Activated naive CD8-positive, alpha-beta T cell treated with anti-CD3 and anti-CD28 coated beads for 36 hours (primary cell): ENCODE results near the gene LMOD2. TPM values are rescaled to one million over a fixed set of nuclear protein-coding genes. Genes with fewer than 3 reads are reported as not detected.
A peak's percentile ranks its signal among the peaks of the same experiment; 100 is the strongest.

Source experiments
- DNase-seq: peaks from one replicate; pipeline ENCODE4 v3.0.0; 2021
- H3K27ac Mint-ChIP-seq: one replicate; pipeline ENCODE4 v1.8.0; 2022; ENCODE audit warnings: mild to moderate bottlenecking, moderate library complexity, mixed read lengths
- H3K27me3 Mint-ChIP-seq: one replicate; pipeline ENCODE4 v1.8.0; 2022; ENCODE audit warnings: mild to moderate bottlenecking, mixed read lengths
- H3K36me3 Mint-ChIP-seq: one replicate; pipeline ENCODE4 v1.8.0; 2021; ENCODE audit warnings: mild to moderate bottlenecking, mixed read lengths
- H3K4me1 Mint-ChIP-seq: one replicate; pipeline ENCODE4 v1.8.0; 2021; ENCODE audit warnings: mixed read lengths
- H3K4me3 Mint-ChIP-seq: one replicate; pipeline ENCODE4 v1.8.0; 2022; ENCODE audit warnings: mild to moderate bottlenecking, moderate library complexity, mixed read lengths
- H3K9me3 Mint-ChIP-seq: one replicate; pipeline ENCODE4 v1.8.0; 2022; ENCODE audit warnings: mixed read lengths
- total RNA-seq, 2 experiments: library from RNA; stranded (reverse); gene quantifications; one replicate each; pipeline ENCODE4 v1.2.3, GENCODE V29; 2021

LMOD2 gene
- total RNA-seq, 2 experiments from 2014 or later = not detected

DNA sequence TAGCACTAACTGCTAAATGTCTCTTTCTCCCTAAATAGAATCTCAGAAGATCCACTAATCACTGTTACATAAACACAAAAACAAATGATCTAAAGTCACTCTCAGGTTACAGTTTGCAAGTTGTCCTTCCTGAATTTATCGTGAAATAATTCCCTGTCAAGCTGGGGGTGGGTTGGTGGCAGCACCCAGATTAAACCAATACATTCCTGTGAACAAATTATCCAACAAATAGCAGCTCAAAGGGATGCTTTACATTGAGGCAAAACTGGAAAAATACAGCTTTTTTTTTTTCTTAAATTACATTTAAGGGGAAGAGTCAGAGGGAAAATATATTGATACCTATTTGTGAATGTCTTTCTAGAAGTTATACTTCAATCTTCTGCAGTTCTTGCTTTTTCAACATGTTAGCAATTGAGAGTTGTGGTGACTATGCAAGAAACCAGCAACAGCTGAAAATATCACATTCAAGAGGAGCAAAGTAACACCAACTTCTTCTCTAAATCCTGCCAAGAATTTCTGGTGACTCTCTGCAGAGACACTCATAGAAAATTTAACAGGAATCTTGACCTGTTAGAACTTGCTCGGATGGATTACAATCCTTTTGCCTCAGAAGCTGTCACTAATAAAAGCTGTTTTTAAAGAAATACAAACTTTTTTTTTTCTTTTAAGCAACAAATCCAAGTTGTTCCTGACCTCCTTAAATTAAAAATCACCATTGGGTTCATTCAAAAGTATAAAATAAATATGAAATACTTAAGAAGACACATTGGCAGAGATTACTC is 18.9 kb downstream of the LMOD2 start:
- Mint-ChIP-seq H3K27ac (no peak overlapping the region), H3K9me3 (no peaks in the 10 kb centered on the region), H3K27me3 (no peaks in the 10 kb centered on the region), H3K4me3 (no peak overlapping the region), H3K36me3 (no peaks in the 10 kb centered on the region), H3K4me1 (no peaks in the 10 kb centered on the region)
- no peak for DNase-seq

GRCh38 chr7:123675181-123675473 is 19.5 kb downstream of the LMOD2 start:
- Mint-ChIP-seq H3K36me3 (no peaks in the 10 kb centered on the region), H3K27ac (no peak overlapping the region), H3K4me1 (no peaks in the 10 kb centered on the region), H3K27me3 (no peaks in the 10 kb centered on the region), H3K4me3 (no peak overlapping the region), H3K9me3 (no peaks in the 10 kb centered on the region)
- no peak for DNase-seq

- Mint-ChIP-seq H3K4me3 (no peak overlapping the region), H3K9me3 (no peaks in the 10 kb centered on the region), H3K4me1 (no peaks in the 10 kb centered on the region), H3K27me3 (no peaks in the 10 kb centered on the region), H3K27ac (no peak overlapping the region), H3K36me3 (no peaks in the 10 kb centered on the region)
- DNase-seq = no peak
Observed at GRCh38 chr7:123677061-123677715, 21.5 kb downstream of the LMOD2 start.

GRCh38 chr7:123679614-123680013 is 23.9 kb downstream of the LMOD2 start:
- Mint-ChIP-seq H3K27me3 (no peaks in the 10 kb centered on the region), H3K36me3 (no peaks in the 10 kb centered on the region), H3K27ac (no peak overlapping the region), H3K9me3 (no peaks in the 10 kb centered on the region), H3K4me1 (no peaks in the 10 kb centered on the region), H3K4me3 (no peak overlapping the region)
- DNase-seq = no peak

DNA sequence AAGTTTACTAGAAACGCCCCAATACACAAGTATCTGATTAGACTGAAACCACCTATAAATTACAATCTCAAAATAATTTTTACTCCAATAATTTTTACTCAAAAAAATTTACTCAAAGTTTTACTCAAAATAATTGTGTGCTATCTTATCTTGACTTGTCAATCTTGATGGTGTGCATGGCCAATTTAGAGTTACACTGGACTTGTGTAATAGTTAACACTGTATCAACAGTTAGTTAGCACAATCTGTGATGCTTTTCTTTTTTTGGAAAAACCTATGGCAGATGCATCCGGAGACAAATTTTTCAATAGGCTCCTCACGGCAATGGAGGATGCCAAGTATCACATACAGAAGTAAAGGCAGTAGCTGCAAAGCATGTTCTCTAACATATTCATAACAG is 24.9 kb downstream of the LMOD2 start:
- H3K4me1 Mint-ChIP-seq = no peaks in the 10 kb centered on the region
- DNase-seq = no peak
- no peaks in the 10 kb centered on the region for H3K36me3 Mint-ChIP-seq
- no peak overlapping the region for H3K27ac Mint-ChIP-seq
- no peak overlapping the region for H3K4me3 Mint-ChIP-seq
- no peaks in the 10 kb centered on the region for H3K27me3 Mint-ChIP-seq
- H3K9me3 Mint-ChIP-seq = no peaks in the 10 kb centered on the region

DNA sequence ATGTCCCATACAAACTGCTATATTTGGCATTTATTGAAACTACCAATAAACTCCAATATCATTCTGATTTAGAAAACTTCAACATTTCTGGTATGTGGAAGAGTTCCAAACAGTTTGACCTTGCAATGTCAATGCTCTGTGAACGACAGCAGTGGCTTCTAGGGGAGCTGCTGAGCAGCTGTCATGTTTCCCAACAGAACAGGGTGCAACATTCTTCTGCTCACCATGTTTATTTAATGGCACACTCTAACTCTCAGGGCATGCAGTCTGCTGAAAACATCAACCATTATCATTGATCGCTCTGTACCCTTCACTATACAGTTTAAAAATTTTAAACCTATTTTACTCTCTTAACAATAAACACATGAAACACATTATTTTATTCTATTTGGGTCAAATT is 25.9 kb downstream of the LMOD2 start:
- Mint-ChIP-seq H3K27me3 (no peaks in the 10 kb centered on the region), H3K4me1 (no peaks in the 10 kb centered on the region), H3K36me3 (no peaks in the 10 kb centered on the region), H3K27ac (no peak overlapping the region), H3K4me3 (no peak overlapping the region), H3K9me3 (no peaks in the 10 kb centered on the region)
- DNase-seq = no peak

GRCh38 chr7:123682690-123683089 is 27.0 kb downstream of the LMOD2 start:
- Mint-ChIP-seq H3K4me1 (no peaks in the 10 kb centered on the region), H3K4me3 (no peak overlapping the region), H3K36me3 (no peaks in the 10 kb centered on the region), H3K9me3 (no peaks in the 10 kb centered on the region), H3K27ac (no peak overlapping the region), H3K27me3 (no peaks in the 10 kb centered on the region)
- DNase-seq = no peak

DNA sequence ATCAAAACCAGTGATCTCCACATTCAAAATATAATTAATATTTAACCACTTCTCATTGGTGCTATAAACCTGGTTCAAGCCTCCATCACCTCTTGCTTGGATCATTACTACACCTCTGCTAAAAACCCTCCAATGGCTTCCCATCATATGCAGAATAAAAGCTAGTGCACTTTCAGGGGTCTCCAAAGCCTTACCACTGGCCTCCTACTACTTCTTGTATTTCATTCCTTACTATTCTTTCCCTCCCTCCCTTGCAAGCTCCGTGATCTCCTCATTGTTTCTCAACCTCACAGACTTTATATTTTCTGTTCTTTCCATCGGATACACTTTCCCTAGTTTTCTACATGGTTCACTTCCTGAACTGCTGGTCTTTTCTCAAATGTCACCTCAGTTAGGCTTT is 31.5 kb downstream of the LMOD2 start:
- H3K4me3 Mint-ChIP-seq = no peak overlapping the region
- DNase-seq = no peak
- H3K9me3 Mint-ChIP-seq = no peaks in the 10 kb centered on the region
- peaks cover 2% of the 10 kb centered on the region for H3K4me1 Mint-ChIP-seq
- peaks cover 5% of the 10 kb centered on the region for H3K36me3 Mint-ChIP-seq
- peak overlapping the region; percentile 1 for H3K27ac Mint-ChIP-seq
- no peaks in the 10 kb centered on the region for H3K27me3 Mint-ChIP-seq

- H3K36me3 Mint-ChIP-seq = peaks cover 8% of the 10 kb centered on the region
Observed at GRCh38 chr7:123687727-123688126, 32.1 kb downstream of the LMOD2 start.

GRCh38 chr7:123689250-123689649 is 33.6 kb downstream of the LMOD2 start:
- no peaks in the 10 kb centered on the region for H3K9me3 Mint-ChIP-seq
- H3K4me3 Mint-ChIP-seq = no peak overlapping the region
- H3K27me3 Mint-ChIP-seq = no peaks in the 10 kb centered on the region
- H3K4me1 Mint-ChIP-seq = peaks cover 2% of the 10 kb centered on the region
- no peak overlapping the region for H3K27ac Mint-ChIP-seq
- DNase-seq = no peak
- H3K36me3 Mint-ChIP-seq = peaks cover 8% of the 10 kb centered on the region

More at GRCh38 chr7:123687727-123688126, 32.1 kb downstream of the LMOD2 start:
- Mint-ChIP-seq H3K4me3 (no peak overlapping the region), H3K9me3 (no peaks in the 10 kb centered on the region), H3K27ac (no peak overlapping the region), H3K4me1 (peaks cover 2% of the 10 kb centered on the region), H3K27me3 (no peaks in the 10 kb centered on the region)
- DNase-seq = no peak

DNA sequence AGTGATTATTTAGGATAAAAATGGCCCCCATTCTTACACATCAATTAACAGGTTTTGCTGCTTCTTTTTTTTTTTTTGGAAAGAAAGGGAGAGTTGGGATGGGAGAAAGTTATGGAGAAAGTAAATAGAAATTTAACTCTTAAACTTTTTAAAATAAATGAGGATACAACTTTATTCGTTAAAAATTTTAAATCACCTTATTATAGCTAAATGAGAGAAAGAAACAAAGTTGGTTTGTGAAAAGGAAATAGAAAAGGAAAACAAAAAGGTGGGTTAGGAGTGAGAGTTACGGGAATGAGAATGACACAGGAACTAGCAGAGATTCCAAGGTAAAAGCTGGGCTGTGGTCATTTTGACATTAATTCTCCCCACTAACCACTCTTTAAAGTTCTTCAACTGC is 34.9 kb downstream of the LMOD2 start:
- no peak overlapping the region for H3K27ac Mint-ChIP-seq
- H3K27me3 Mint-ChIP-seq = no peaks in the 10 kb centered on the region
- no peak overlapping the region for H3K4me3 Mint-ChIP-seq
- no peak for DNase-seq
- no peaks in the 10 kb centered on the region for H3K9me3 Mint-ChIP-seq
- H3K4me1 Mint-ChIP-seq = peaks cover 2% of the 10 kb centered on the region
- H3K36me3 Mint-ChIP-seq = peaks cover 8% of the 10 kb centered on the region

DNA sequence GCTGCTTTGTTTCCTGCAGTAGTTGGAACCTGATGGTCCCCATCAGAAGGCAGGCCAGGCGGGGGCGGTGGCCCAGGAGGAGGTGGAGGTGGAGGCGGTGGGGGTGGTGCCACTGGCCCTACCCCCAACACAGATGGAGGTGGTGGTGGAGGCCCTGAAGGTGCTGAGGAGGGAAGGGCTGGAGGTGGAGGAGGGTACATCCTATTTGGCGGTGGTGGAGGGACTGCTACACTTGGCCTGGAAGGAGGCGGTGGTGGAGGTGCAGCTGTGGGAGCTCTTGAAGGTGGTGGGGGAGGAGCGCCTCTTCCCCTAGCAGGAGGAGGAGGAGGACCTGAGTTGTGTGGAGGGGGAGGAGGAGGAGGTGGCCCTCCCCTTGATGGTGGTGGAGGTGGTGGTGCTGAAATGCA is 36.8 kb downstream of the LMOD2 start:
- no peak for DNase-seq
- H3K9me3 Mint-ChIP-seq = no peaks in the 10 kb centered on the region
- no peak overlapping the region for H3K27ac Mint-ChIP-seq
- no peaks in the 10 kb centered on the region for H3K27me3 Mint-ChIP-seq
- no peak overlapping the region for H3K4me3 Mint-ChIP-seq
- H3K36me3 Mint-ChIP-seq = peaks cover 9% of the 10 kb centered on the region
- H3K4me1 Mint-ChIP-seq = peaks cover 2% of the 10 kb centered on the region

- Mint-ChIP-seq H3K4me1 (no peaks in the 10 kb centered on the region), H3K27ac (no peak overlapping the region), H3K9me3 (no peaks in the 10 kb centered on the region), H3K36me3 (peaks cover 10% of the 10 kb centered on the region), H3K27me3 (no peaks in the 10 kb centered on the region), H3K4me3 (no peak overlapping the region)
- DNase-seq = no peak
Observed at GRCh38 chr7:123695944-123696677, 40.4 kb downstream of the LMOD2 start.

DNA sequence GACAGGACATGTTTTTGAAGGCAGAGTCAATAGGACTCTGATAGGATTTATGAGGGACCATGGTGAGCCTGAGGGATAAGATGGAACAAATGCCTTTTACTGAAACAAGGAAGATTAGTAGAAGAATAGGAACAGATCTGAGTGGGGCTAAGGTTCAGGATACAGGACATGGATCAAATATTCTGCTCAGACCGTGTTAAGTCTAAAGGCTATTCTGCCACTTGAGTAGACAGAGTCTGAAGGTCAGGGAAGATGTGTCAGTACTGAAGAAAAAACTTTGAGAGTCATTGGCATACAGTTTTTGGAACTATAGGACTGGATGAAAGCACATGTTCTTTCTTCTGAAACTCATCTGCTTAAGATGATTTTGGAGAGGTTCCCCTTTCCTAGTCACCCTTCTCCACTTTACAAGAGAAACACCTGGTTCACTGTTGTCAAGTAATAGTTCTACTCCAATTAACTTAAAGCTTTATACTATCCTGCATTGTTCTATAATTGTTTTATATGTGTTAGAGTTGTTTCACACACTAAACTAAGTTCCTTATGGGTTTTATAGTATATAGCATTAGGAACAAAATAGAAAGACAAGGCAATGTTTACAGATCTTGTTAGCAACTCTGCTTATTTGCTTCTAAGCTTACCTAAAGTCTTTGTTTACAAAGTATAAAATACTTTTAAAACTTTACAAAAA is 49.7 kb downstream of the LMOD2 start:
- H3K4me3 Mint-ChIP-seq = no peak overlapping the region
- no peak overlapping the region for H3K27ac Mint-ChIP-seq

DNA sequence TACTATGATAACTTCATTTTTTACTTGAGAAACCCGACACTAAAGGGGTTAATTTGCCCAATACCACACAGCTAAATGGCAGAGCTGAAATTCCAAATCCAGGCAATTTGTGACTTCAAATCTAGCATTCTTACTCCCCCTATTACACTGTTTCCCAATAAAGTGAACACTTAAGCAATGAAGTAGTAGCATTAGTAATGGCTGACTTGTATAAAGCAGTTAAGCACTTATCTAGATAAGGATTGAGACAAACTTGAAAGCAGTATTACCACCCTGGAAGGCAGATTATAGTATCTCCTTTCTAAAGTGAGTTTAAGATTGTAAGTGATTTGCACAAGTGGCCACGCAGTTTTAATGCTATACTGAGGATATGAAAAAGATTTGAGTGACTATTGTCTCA is 53.9 kb downstream of the LMOD2 start:
- no peaks in the 10 kb centered on the region for H3K9me3 Mint-ChIP-seq
- H3K36me3 Mint-ChIP-seq = peaks cover 12% of the 10 kb centered on the region
- H3K4me1 Mint-ChIP-seq = peaks cover 45% of the 10 kb centered on the region

More for the DNA sequence above, 49.7 kb downstream of the LMOD2 start:
- Mint-ChIP-seq H3K27me3 (no peaks in the 10 kb centered on the region), H3K4me1 (peaks cover 9% of the 10 kb centered on the region), H3K9me3 (no peaks in the 10 kb centered on the region), H3K36me3 (peaks cover 5% of the 10 kb centered on the region)
- DNase-seq = no peak

More for the DNA sequence above, 53.9 kb downstream of the LMOD2 start:
- Mint-ChIP-seq H3K4me3 (no peak overlapping the region), H3K27ac (no peak overlapping the region), H3K27me3 (no peaks in the 10 kb centered on the region)
- DNase-seq = no peak
